Measurements from ENCODE around the gene MYCN.
A peak's percentile ranks its signal among the peaks of the same experiment; 100 is the strongest.

The MYCN gene

GRCh38 chr2:15981646-15982045, 41.3 kb downstream of the MYCN start:
- DNase-seq: no peak

GRCh38 chr2:15982285-15983044, 42.1 kb downstream of the MYCN start:
- DNase-seq: peak; percentile 77 to 94

- DNase-seq: peak; percentile 78 to 88
Measured at GRCh38 chr2:15983496-15983895, 43.1 kb downstream of the MYCN start.

GRCh38 chr2:15984368-15985255, 44.3 kb downstream of the MYCN start:
- DNase-seq: peak; percentile 80 to 86

- DNase-seq: no peak
Measured at GRCh38 chr2:15985531-15985930, 45.2 kb downstream of the MYCN start.

GRCh38 chr2:15986068-15986560, 45.8 kb downstream of the MYCN start:
- DNase-seq: peak in 1 of 2 experiments; percentile 20

- no peak for DNase-seq
Measured at GRCh38 chr2:15986644-15987043, 46.3 kb downstream of the MYCN start.

- no peak for DNase-seq
Measured at GRCh38 chr2:15988733-15989132, 48.4 kb downstream of the MYCN start.

- DNase-seq: no peak
Measured at GRCh38 chr2:15989559-15989958, 49.2 kb downstream of the MYCN start.

GRCh38 chr2:15990151-15991101, 50.1 kb downstream of the MYCN start:
- peak in 1 of 2 experiments; percentile 12 for DNase-seq

GRCh38 chr2:15991231-15991630, 50.9 kb downstream of the MYCN start:
- peak in 1 of 2 experiments; percentile 53 for DNase-seq

- DNase-seq: no peak
Measured at GRCh38 chr2:15992457-15993231, 52.3 kb downstream of the MYCN start.

- peak; percentile 81 to 95 for DNase-seq
Measured at GRCh38 chr2:15993232-15993610, 52.9 kb downstream of the MYCN start.

- no peak for DNase-seq
Measured at GRCh38 chr2:15993666-15994065, 53.3 kb downstream of the MYCN start.

- DNase-seq: no peak
Measured at GRCh38 chr2:15995603-15996002, 55.3 kb downstream of the MYCN start.

Measured in NCI-H524 (cell line).